ENCODE measurements around the gene TENT5A.
A peak's percentile ranks its signal among the peaks of the same experiment; 100 is the strongest.
"Not testable (repeated sequence)": the region's sequence is repeated elsewhere in the genome, so short reads cannot be mapped to it uniquely, and the experiment has no call there.

TENT5A gene

GRCh38 chr6:81749707-81750106 is 2.8 kb downstream of the TENT5A start:
- DNase-seq, result peak; percentile 11

- no peak for DNase-seq
These were observed 3.5 kb downstream of the TENT5A start for GRCh38 chr6:81748994-81749393.

GRCh38 chr6:81747327-81747726 is 5.2 kb downstream of the TENT5A start:
- DNase-seq, result no peak

- no peak for DNase-seq
These were observed 8.3 kb downstream of the TENT5A start for GRCh38 chr6:81744131-81744530.

GRCh38 chr6:81743649-81744048 is 8.8 kb downstream of the TENT5A start:
- no peak for DNase-seq

GRCh38 chr6:81741689-81742088 is 10.8 kb downstream of the TENT5A start:
- no peak for DNase-seq

GRCh38 chr6:81740591-81740990 is 11.9 kb downstream of the TENT5A start:
- DNase-seq, result not testable (repeated sequence)

- DNase-seq, result no peak
These were observed 13.0 kb downstream of the TENT5A start for GRCh38 chr6:81739230-81740195.

GRCh38 chr6:81736428-81736827 is 16.1 kb downstream of the TENT5A start:
- no peak for DNase-seq

- DNase-seq, result no peak
These were observed 16.6 kb downstream of the TENT5A start for GRCh38 chr6:81735756-81736380.

- no peak for DNase-seq
These were observed 17.9 kb downstream of the TENT5A start for GRCh38 chr6:81734500-81735150.

- DNase-seq, result no peak
These were observed 18.4 kb downstream of the TENT5A start for GRCh38 chr6:81734081-81734480.

- no peak for DNase-seq
These were observed 20.7 kb downstream of the TENT5A start for GRCh38 chr6:81731814-81732213.

- DNase-seq, result no peak
These were observed 24.5 kb downstream of the TENT5A start for GRCh38 chr6:81727876-81728517.

- no peak for DNase-seq
These were observed 27.4 kb downstream of the TENT5A start for GRCh38 chr6:81725127-81725526.

- DNase-seq, result peak; percentile 42
These were observed 29.8 kb downstream of the TENT5A start for GRCh38 chr6:81722506-81723223.

- DNase-seq, result no peak
These were observed 32.1 kb downstream of the TENT5A start for GRCh38 chr6:81720427-81720826.

GRCh38 chr6:81718126-81718525 is 34.4 kb downstream of the TENT5A start:
- DNase-seq, result no peak

- DNase-seq, result no peak
These were observed 37.8 kb downstream of the TENT5A start for GRCh38 chr6:81714684-81715083.

GRCh38 chr6:81713205-81713604 is 39.3 kb downstream of the TENT5A start:
- DNase-seq, result no peak

GRCh38 chr6:81708113-81708699 is 44.3 kb downstream of the TENT5A start:
- DNase-seq, result no peak

GRCh38 chr6:81704700-81705099 is 47.8 kb downstream of the TENT5A start:
- DNase-seq, result no peak

Data from hematopoietic multipotent progenitor cell treated with erythropoietin and hydrocortisone succinate and interleukin-3 and kit ligand, for 8 days (in vitro differentiated cells).